ENCODE results near the gene ASCL5.

Gene ASCL5

GRCh38 chr1:201154389-201155165 lies 27.6 kb upstream of the ASCL5 start, which contains the start of gene TMEM9:
TSS of gene TMEM9 (minus strand) at chr1:201154474. CDS start at chr1:201153923, 551 bp downstream.
- TF ChIP-seq, protein P1, sequence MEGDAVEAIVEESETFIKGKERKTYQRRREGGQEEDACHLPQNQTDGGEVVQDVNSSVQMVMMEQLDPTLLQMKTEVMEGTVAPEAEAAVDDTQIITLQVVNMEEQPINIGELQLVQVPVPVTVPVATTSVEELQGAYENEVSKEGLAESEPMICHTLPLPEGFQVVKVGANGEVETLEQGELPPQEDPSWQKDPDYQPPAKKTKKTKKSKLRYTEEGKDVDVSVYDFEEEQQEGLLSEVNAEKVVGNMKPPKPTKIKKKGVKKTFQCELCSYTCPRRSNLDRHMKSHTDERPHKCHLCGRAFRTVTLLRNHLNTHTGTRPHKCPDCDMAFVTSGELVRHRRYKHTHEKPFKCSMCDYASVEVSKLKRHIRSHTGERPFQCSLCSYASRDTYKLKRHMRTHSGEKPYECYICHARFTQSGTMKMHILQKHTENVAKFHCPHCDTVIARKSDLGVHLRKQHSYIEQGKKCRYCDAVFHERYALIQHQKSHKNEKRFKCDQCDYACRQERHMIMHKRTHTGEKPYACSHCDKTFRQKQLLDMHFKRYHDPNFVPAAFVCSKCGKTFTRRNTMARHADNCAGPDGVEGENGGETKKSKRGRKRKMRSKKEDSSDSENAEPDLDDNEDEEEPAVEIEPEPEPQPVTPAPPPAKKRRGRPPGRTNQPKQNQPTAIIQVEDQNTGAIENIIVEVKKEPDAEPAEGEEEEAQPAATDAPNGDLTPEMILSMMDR (IDR thresholded peaks at IDR 0.05; ENCODE audit: insufficient read depth, low read length, missing control alignments): no peak
- DNase-seq (ENCODE audit: low read depth, low spot score): peak; percentile 58
- CTCF ChIA-PET: interaction anchor here (1.5 to 7.6 kb wide), 5 partner anchors 13 to 68 kb away, joined by 6 to 68 read pairs (median 8); no protein-coding TSS in a partner anchor
- peak within 1 kb of the TSS; percentile 80 for H3K4me3 ChIP-seq (ENCODE audit: low read depth, low read length)
- POLR2A ChIA-PET: interaction anchor here (0.6 to 1.3 kb wide), 4 partner anchors 12 to 28 kb away, joined by 3 to 7 read pairs (median 4); partner anchors contain the start of gene ASCL5

DNA sequence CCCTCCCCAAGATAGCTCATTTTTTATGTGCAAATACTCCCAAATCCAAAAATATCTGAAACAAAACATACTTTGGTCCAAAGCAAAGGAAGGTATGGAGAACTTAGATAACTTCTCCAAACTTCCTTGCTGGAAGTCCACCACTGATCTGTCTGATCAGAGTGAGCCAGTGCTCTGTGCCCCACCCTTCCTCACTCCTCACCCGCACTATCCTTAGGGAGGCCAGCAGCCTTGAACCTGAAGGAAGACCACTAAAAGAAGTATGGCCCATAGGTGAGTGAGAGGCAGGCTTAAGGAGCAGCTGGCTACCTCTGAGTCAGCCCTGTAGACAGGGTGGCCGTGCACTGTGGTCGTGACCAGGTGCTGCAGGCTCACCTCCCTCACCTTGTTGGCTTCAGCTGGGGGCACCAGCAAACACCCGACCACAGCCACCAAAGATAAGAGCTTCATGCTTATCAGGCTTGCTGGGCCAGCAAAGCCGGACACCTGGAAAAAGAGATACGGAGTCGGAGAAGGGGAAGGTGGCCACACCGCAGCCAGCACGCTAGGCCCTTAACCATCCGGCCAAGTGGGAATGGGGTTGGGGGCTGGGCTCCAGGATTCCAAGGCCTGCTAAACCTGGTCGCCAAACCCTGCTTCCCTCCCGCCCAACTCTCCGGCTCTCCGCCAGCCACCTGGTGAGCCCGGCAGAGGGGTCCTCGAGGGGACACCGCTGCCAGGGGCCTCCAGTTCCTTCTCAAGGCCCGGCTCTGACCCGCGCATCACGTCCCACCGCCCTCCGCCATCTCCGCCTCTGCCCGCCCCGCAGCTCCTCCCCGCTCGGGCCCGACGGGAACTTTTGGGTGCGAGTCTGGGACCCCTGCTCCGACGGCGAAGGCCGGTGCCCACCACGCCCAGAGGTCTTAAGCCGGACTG lies 26.7 kb upstream of the ASCL5 start:
- TF ChIP-seq, protein P1 (IDR thresholded peaks at IDR 0.05; ENCODE audit: insufficient read depth, low read length, missing control alignments): no peak
- no peak for DNase-seq (ENCODE audit: low read depth, low spot score)
- peak overlapping the region; percentile 80 for H3K4me3 ChIP-seq (ENCODE audit: low read depth, low read length)
- CTCF ChIA-PET: interaction anchor here (0.7 to 7.6 kb wide), 6 partner anchors 9 to 73 kb away, joined by 3 to 68 read pairs (median 7); no protein-coding TSS in a partner anchor
- POLR2A ChIA-PET: interaction anchor here (0.6 to 1.3 kb wide), 3 partner anchors 11 to 27 kb away, joined by 3 to 7 read pairs (median 5); partner anchors contain the start of gene ASCL5

DNA sequence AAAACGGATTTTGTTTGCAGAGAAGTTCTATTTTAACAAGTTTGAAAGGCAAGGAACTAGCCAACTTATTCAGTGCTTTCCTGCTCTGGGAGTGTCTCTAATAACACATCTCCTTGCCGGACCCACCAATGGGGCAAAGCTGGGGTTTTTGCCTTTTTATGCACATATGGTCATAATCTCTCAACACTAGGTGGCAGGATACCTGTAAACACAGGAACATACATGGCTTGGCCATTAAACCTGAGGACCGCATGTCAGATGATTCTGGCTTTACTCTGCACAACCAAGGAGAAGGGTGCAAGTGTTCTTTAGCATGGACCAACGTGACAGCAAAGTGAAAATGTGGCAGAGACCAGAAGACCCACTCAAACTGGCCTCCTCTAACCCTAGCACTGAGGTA lies 22.4 kb upstream of the ASCL5 start:
- DNase-seq (ENCODE audit: low read depth, low spot score): no peak

DNA sequence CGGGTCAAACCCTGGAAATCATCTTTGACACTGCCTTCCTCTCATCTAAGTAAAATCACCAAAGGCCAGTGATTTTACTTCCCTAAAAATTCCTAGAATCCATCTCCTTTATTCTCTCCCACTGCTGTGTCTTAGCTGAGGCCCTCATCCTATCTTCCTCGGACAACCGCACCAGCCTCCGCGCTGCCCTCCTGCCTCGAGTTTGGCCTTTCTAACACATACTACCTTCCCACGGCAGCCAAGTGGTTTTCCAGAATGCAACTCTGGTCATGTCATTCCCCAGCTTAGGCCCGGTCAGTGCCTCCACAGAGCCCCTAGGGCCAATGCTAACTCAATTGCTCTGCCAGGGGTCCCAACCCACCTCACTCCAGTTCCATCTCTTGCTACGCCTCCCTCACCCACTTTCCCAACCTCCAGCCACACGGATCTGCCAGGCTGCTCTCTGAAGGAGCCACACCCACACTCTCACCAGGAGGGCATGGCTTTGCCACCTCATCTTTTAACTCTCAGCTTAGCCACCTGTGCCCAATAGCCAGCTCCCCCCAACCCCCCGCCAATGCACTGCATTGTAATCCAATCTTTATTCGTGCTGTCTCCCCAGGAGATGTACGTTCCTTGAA lies 20.5 kb upstream of the ASCL5 start:
- TF ChIP-seq, protein P1 (IDR thresholded peaks at IDR 0.05; ENCODE audit: insufficient read depth, low read length, missing control alignments): no peak
- POLR2A ChIA-PET: no interaction called here
- H3K4me3 ChIP-seq (ENCODE audit: low read depth, low read length): no peak overlapping the region
- no peak for DNase-seq (ENCODE audit: low read depth, low spot score)
- CTCF ChIA-PET: interaction anchor here (0.6 to 1.4 kb wide), 3 partner anchors 33 to 347 kb away, joined by 3 to 4 read pairs (median 3); no protein-coding TSS in a partner anchor

More for the DNA sequence above, 22.4 kb upstream of the ASCL5 start:
- H3K4me3 ChIP-seq (ENCODE audit: low read depth, low read length): no peak overlapping the region
- CTCF ChIA-PET: interaction anchor here (1.2 to 7.6 kb wide), 6 partner anchors 10 to 92 kb away, joined by 3 to 68 read pairs (median 4); no protein-coding TSS in a partner anchor
- POLR2A ChIA-PET: no interaction called here
- TF ChIP-seq, protein P1 (IDR thresholded peaks at IDR 0.05; ENCODE audit: insufficient read depth, low read length, missing control alignments): peak; percentile 16

DNA sequence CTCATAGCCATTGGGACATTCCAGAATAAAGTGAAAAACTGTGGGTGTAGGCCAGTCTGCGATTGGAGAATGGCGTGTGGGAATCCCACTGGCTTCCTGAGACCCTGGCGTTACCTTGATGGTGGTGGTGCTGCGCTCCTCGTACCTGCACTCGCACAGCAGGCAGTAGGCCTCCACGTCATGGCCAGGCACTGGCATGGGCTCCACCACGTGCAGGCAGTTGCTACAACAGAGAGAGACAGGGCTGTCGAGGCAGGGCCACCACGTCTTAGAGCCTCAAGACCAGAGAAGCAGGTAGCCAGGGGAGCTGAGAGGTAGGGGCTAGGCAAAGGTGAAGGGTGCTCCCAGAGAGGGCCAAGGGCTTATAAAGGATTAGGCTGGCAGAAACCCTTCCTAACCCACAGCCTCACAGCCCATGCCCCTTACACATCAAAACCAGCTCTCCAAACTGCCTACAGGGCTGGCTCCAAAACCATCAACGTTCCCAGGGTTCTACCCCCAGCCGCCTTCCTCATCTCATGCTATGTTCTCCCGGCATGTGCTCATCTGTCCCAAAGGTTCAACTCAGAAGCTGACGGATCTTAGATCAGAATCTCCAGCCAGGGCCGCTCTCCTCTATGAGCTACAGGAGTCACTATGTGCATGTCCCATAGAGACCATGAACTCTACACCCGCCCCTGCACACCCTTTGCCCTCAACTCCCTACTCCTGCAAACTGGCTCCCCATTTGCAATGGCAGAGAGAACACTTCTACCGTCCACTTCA lies 19.8 kb upstream of the ASCL5 start:
- DNase-seq (ENCODE audit: low read depth, low spot score): no peak
- ChIA-PET POLR2A (no interaction called here), CTCF (interaction anchor here (0.9 to 1.4 kb wide), 2 partner anchors 32 to 202 kb away, joined by 3 to 4 read pairs; no protein-coding TSS in a partner anchor)
- TF ChIP-seq, protein P1 (IDR thresholded peaks at IDR 0.05; ENCODE audit: insufficient read depth, low read length, missing control alignments): no peak
- H3K4me3 ChIP-seq (ENCODE audit: low read depth, low read length): no peak overlapping the region

Measured in AG04449 (cell line).